H1 (cell line): ENCODE results near the gene AMIGO2. TPM values are rescaled to one million over a fixed set of nuclear protein-coding genes. Genes with fewer than 3 reads are reported as not detected.

Experiments used
- CEBPB ChIP-seq: IDR thresholded peaks from 2 replicates; pipeline ENCODE4 v1.6.1; 2012; ENCODE audit warnings: low read depth, low read length
- KDM4A ChIP-seq: IDR thresholded peaks from one replicate; pipeline ENCODE4 v1.7.1; 2012; ENCODE audit warnings: low read depth, mild to moderate bottlenecking, moderate library complexity, low read length, inconsistent platforms; ENCODE audit not compliant: severe bottlenecking
- polyA plus RNA-seq, 7 experiments: library from polyadenylated mRNA; depleted of rRNA in 3 of 7; stranded (reverse) in 5 of 7; unstranded in 2 of 7; fragments of >200 nt in 5 of 7; fragments of 200-250 nt in 2 of 7; gene quantifications; 1 replicate in 5 of 7; 2 replicates in 1 of 7; 4 replicates in 1 of 7; pipeline versions ENCODE4 v1.2.1 to v1.2.3, GENCODE V29; 2011 to 2013; ENCODE audit warnings: missing spikeins in 2 of 7, mixed read lengths in 2 of 7
- total RNA-seq: library from RNA; stranded (reverse); fragmentation: NEBNext Ultra II Directional; extraction: Animal tissue kit (Norgen Biotek cat#: 25700); gene quantifications from 2 replicates; pipeline ENCODE4 v1.2.1, GENCODE V29; 2021

Gene AMIGO2
- total and polyA plus RNA-seq, 2 of the 8 experiments (the other 6 are each of a cell fraction or from before 2014, with no cell fraction given) = 1.7 to 3.3 TPM

DNA sequence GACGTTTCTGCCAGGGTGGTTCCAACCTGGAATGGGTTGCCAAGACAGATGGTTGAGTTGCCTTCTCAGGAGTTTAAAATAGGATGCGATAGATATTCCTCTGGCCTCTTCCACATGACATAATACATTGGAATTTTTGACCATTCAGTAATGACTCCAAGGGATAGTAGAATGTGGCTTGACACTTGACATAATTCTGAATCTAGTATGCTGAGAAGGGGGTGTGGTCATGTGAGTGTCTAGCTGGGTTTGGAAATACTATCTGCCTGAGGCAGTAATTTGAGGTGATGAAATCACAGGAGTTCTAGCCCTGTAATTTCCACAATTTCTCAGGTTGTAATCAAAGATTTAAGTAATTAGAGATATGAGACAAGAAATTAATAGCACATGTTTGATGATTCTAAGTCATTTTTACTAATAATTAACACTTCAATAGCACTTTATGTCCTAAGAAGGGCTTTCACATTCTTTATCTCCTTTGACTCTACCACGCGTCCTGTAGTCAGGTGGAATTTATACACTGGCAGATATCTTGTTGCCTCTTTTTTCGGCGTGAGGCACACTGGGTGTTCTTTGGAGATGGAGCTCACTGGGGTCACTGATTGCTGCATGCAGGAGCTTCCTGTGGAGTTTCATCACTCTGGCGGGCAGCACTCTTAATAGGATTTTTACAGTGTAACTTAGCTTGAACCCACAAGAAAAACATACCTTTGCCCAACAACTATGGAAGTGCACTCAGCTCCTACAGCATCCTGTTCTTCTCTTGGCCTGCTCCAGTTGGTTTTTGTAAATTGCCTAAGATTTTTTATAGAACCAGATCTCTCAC is 3.2 kb upstream of the AMIGO2 start (continued):
- TF ChIP-seq CEBPB (no peak), KDM4A (no peak)
